Measurements from ENCODE around the gene ACAA2. TPM values are rescaled to one million over a fixed set of nuclear protein-coding genes. Genes with fewer than 3 reads are reported as not detected.
"Not testable (repeated sequence)": the region's sequence is repeated elsewhere in the genome, so short reads cannot be mapped to it uniquely, and the experiment has no call there.

Gene ACAA2
- total RNA-seq, 1 donor from 2014 or later = 109 TPM

- no peak overlapping the region for H3K27ac Mint-ChIP-seq (ENCODE audit: unreplicated experiment)
- H3K27me3 Mint-ChIP-seq (ENCODE audit: unreplicated experiment) = no peaks in the 10 kb centered on the region
- H3K36me3 Mint-ChIP-seq (ENCODE audit: unreplicated experiment) = no peaks in the 10 kb centered on the region
- TF ChIP-seq CTCF (IDR thresholded peaks at IDR 0.05; ENCODE audit: partially characterized antibody, unreplicated experiment) = no peak
- H3K4me3 Mint-ChIP-seq (ENCODE audit: unreplicated experiment) = no peak overlapping the region
- H3K4me1 Mint-ChIP-seq (ENCODE audit: low read depth, unreplicated experiment) = peaks cover 5% of the 10 kb centered on the region
- DNase-seq = no peak
- H3K9me3 Mint-ChIP-seq (ENCODE audit: unreplicated experiment) = no peaks in the 10 kb centered on the region
Observed at GRCh38 chr18:49839012-49839411, 25.7 kb upstream of the ACAA2 start.

- H3K36me3 Mint-ChIP-seq (ENCODE audit: unreplicated experiment) = no peaks in the 10 kb centered on the region
- no peaks in the 10 kb centered on the region for H3K27me3 Mint-ChIP-seq (ENCODE audit: unreplicated experiment)
- no peak overlapping the region for H3K4me3 Mint-ChIP-seq (ENCODE audit: unreplicated experiment)
- no peak for TF ChIP-seq CTCF (IDR thresholded peaks at IDR 0.05; ENCODE audit: partially characterized antibody, unreplicated experiment)
- no peak overlapping the region for H3K27ac Mint-ChIP-seq (ENCODE audit: unreplicated experiment)
- peaks cover 3% of the 10 kb centered on the region for H3K4me1 Mint-ChIP-seq (ENCODE audit: low read depth, unreplicated experiment)
- H3K9me3 Mint-ChIP-seq (ENCODE audit: unreplicated experiment) = no peaks in the 10 kb centered on the region
- DNase-seq = no peak
Observed at GRCh38 chr18:49838381-49838780, 25.0 kb upstream of the ACAA2 start.

- no peak overlapping the region for H3K27ac Mint-ChIP-seq (ENCODE audit: unreplicated experiment)
- no peak overlapping the region for H3K4me3 Mint-ChIP-seq (ENCODE audit: unreplicated experiment)
- no peaks in the 10 kb centered on the region for H3K27me3 Mint-ChIP-seq (ENCODE audit: unreplicated experiment)
- H3K9me3 Mint-ChIP-seq (ENCODE audit: unreplicated experiment) = no peaks in the 10 kb centered on the region
- peaks cover 3% of the 10 kb centered on the region for H3K4me1 Mint-ChIP-seq (ENCODE audit: low read depth, unreplicated experiment)
- no peaks in the 10 kb centered on the region for H3K36me3 Mint-ChIP-seq (ENCODE audit: unreplicated experiment)
- TF ChIP-seq CTCF (IDR thresholded peaks at IDR 0.05; ENCODE audit: partially characterized antibody, unreplicated experiment) = no peak
- DNase-seq = no peak
Observed at GRCh38 chr18:49837889-49838288, 24.6 kb upstream of the ACAA2 start.

GRCh38 chr18:49837316-49837835, 24.0 kb upstream of the ACAA2 start:
- H3K27ac Mint-ChIP-seq (ENCODE audit: unreplicated experiment); H3K27me3 Mint-ChIP-seq (ENCODE audit: unreplicated experiment); H3K4me3 Mint-ChIP-seq (ENCODE audit: unreplicated experiment); H3K4me1 Mint-ChIP-seq (ENCODE audit: low read depth, unreplicated experiment); DNase-seq; H3K9me3 Mint-ChIP-seq (ENCODE audit: unreplicated experiment); H3K36me3 Mint-ChIP-seq (ENCODE audit: unreplicated experiment): not testable (repeated sequence)

- Mint-ChIP-seq H3K9me3 (ENCODE audit: unreplicated experiment) (no peaks in the 10 kb centered on the region), H3K36me3 (ENCODE audit: unreplicated experiment) (no peaks in the 10 kb centered on the region), H3K27ac (ENCODE audit: unreplicated experiment) (no peak overlapping the region), H3K4me1 (ENCODE audit: low read depth, unreplicated experiment) (no peaks in the 10 kb centered on the region), H3K27me3 (ENCODE audit: unreplicated experiment) (no peaks in the 10 kb centered on the region), H3K4me3 (ENCODE audit: unreplicated experiment) (no peak overlapping the region)
- DNase-seq = no peak
- TF ChIP-seq CTCF (IDR thresholded peaks at IDR 0.05; ENCODE audit: partially characterized antibody, unreplicated experiment) = no peak
Observed at GRCh38 chr18:49835405-49835804, 22.1 kb upstream of the ACAA2 start.

Measured in glutamatergic neuron (in vitro differentiated cells).